GM19328 (cell line): ENCODE data around the gene MTHFD2.
"Not testable (repeated sequence)": the region's sequence is repeated elsewhere in the genome, so short reads cannot be mapped to it uniquely, and the experiment has no call there.

Experiments used
- ATAC-seq: cut with Tn5 transposase; IDR thresholded peaks from one replicate; pipeline ENCODE4 v1.9.1; 2021; ENCODE audit warnings: mild to moderate bottlenecking, moderate library complexity; ENCODE audit not compliant: unreplicated experiment

Gene MTHFD2

DNA sequence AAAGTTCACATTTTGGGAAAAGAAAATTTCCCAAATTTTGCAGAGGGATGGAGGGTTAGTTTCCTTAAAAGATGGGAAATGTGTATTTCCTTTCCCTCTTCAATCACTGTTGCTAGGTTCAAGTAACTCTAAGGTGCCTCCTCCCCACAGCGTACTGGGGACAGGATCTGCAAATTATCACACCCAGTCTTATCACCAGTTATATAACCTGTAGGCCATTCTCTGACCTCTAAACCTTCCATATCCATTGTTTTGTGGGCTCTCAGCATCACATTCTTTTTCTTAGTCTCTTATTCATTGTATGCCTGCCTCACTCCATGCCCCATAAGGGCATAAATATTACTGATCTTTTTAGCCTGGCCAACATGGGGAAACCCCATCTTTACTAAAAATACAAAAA, 3.6 kb upstream of the MTHFD2 start:
- ATAC-seq: no peak

DNA sequence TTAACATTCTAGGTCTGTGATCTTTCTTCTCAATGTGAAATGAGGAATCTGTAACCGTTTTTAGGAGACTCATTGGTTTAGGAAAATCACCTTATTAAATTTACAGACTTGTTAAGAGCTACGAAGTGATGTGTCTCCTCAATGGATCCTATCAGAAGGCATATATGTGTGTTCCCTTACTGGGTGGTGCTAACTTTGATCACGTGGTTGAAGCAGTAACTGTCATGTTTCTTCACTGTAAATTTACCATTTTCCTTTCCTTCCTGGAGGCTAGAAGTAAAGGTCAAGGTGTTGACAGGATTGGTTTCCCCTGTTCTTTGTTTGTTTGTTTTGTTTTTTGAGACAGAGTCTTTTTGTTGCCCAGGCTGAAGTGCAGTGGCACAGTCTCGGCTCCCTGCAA, 1.4 kb upstream of the MTHFD2 start:
- ATAC-seq: no peak

DNA sequence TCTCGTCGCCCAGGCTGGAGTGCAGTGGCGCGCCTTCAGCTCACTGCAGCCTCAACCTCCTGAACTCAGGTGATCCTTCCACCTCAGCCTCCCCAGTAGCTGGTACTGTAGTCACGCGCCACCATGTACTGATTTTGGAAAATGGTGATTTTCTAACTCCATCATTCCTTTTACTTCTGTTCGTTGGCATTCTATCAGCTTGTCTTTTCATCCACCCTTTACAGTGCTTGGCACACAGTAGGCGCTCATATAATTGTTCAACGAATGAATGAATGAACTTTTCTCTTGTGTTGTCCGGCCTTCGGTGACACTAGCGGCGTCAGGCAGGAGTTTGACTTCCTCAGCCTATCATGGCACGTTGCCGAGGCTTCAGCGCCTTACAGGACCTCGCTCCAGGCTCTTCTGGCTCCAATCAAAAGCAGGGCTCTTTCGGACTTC, 373 bp upstream of the MTHFD2 start:
- ATAC-seq: no peak

DNA sequence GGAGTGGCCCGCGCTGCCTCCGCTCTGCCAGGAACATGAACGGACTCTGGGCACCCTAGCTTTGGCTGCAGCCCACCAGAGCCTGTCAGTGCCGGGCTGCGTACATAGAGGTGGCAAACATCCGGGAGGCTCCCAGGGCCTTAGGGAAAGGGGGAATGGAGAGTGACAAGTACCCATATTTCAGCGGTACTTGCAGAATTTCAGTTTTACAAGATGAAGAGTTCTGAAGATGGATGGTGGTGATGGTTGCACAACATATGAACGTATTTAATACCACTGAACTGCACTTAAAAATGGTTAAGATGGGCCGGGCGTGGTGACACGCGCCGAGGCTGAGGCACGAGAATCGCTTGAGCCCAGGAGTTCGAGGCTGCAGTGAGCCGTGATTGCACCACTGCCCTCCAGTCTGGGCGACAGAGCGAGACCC, 873 bp downstream of the MTHFD2 start:
- no peak for ATAC-seq

DNA sequence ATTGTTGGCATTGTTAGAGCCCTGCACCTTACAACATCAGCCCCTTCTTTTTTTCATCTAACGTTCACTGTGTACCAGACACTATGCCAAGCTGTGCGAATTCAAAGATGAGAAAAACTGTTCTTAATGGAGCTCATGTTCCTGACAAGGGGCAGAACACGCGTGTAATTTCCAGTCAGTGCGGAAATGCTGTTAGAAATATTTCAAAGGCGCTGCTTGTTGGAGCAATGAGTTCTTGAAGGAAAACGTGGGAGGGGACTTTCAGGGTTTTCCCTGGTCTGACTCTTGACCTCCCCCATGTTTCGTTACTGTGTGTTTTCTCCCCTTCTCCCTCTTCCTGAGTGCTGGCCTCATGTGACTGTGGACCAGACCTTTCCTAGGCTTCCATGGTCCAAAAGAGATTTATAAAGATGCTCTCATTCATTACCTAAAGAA, 1.5 kb downstream of the MTHFD2 start:
- no peak for ATAC-seq

DNA sequence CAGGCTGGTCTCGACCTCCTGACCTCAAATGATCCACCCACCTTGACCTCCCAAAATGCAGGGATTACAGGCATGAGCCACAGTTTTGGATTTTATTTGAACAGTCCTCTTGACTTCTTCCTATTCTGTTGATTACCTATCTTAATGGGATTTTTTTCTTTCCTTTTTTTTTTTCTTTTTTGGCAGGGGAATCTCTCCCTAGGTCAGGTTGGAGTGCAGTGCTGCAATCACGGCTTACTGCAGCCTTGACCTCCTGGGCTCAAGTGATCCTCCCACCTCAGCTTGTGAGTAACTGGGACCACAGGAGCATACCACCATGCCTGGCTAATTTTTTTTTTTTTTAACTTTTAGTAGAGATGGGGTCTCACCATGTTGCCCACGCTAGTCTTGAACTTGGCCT, 2.8 kb downstream of the MTHFD2 start:
- no peak for ATAC-seq

DNA sequence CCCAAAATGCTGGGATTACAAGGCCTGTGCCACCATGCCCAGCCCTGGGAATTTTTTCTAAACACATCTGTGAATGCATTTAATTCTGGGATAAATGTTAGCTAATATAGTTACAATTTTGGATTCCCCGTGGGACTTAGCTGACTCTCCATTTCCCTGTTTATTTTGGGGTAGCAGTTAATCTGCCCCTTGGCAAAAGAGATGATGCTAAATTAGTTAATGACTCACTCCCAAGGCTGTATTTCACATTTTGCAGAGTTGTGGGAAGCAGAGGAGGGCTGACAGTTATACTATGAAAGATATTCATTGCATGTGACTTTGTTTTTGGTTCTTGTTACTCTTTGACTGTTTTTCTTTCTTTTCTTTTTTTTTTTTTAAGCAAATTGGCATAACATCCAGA, 3.2 kb downstream of the MTHFD2 start:
- ATAC-seq: no peak

DNA sequence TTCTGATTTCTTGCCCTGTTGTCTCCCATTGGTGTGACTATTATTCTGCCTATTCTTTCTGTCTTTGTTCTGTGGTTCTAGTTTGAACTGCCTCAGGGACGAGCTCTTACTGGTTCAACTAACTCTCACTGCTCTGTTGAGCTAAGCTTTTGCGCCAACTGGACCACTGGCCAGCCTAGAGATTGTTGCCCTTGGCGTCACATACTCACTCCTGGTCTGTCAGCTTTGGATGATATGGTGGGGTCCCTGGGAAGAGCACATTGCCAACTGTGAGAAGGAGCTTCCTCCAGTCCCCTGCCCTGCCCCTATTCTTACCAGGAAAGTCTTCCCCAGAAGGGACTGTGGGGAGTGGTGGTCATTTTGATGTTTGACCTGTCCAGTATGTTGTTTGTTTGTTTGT, 6.0 kb downstream of the MTHFD2 start:
- ATAC-seq: no peak

DNA sequence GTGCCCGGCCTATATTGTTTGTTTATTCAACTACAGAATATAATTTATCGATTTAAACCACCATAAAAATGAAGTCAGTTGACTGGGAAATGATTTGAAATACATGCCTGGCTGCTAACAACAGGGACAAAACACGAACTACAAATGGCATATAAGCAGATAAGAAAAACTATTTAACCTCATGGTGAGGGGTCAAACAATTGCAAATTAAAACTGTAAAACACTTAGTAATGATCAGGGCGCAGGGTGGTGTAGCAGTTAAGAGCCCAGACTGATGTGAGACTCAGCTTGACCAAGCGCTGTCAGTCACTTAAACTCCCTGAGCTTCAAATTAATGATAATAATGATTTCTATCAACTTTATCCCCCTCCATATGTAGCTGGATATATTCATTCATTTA, 6.7 kb downstream of the MTHFD2 start:
- ATAC-seq: no peak

DNA sequence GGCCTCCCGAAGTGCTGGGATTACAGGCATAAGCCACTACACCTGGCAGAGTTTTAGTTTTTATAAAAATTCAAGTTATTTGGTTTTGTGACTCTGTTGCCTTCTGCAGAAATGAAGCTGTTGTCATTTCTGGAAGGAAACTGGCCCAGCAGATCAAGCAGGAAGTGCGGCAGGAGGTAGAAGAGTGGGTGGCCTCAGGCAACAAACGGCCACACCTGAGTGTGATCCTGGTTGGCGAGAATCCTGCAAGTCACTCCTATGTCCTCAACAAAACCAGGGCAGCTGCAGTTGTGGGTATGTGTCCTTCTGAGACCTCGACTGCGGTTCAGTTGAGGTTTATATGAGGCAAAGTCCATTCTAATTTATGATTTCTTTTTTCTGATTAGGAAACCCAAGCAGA, 7.2 kb downstream of the MTHFD2 start:
- no peak for ATAC-seq

DNA sequence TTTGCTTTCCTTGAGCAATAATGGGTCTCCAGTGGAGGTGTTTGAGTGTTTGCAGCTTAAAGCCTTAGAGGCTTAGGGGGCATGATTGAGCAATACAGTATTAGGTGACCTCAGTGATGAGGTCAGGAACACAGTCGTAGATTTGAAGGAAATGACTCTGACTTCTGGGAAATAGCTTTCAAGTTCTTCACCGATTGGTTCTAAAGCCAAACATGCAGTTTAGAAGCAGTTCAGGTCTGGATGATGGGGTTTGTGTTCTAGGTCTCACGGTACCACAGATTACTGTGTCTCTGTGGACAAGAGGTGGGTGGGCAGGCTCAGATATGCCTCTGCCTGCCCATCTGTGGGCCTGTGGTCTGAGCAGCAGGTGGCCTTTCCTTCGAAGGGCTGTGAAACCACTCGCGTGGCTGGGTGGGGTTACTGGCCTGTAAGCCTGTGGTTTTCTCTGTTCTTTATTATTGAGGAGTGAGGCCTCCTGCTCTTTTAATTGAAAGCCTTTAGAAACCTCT, 7.8 kb downstream of the MTHFD2 start:
- peak; percentile 56 for ATAC-seq

DNA sequence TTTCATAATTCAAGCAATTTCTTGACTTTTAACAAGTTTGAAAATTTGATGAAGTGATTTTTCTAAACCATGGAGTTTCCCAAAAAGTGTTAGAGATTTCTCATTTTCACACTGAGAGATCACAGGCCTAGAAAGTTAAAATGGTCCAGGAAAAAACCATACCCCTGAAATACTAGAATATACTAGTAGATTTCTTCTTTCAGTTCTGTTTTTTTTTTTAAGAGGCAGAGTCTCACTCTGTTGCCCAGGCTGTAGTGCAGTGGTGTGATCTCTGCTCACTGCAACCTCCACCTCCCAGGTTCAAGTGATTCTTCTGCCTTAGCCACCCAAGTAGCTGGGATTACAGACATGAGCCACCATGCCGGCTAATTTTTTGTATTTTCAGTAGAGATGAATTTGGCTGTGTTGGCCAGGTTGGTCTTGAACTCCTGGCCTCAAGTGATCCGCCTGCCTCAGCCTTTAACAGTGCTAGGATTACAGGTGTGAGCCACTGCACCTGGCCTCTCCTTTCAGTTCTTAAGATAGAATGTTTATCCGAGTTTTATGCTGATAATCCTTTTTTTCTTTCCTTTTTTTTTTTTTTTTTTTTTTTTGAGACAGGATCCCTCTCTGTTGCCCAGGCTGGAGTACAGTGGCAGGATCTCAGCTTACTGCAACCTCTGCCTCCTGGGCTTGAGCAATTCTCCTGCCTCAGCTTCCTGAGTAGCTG, 14.4 kb downstream of the MTHFD2 start:
- ATAC-seq: no peak

DNA sequence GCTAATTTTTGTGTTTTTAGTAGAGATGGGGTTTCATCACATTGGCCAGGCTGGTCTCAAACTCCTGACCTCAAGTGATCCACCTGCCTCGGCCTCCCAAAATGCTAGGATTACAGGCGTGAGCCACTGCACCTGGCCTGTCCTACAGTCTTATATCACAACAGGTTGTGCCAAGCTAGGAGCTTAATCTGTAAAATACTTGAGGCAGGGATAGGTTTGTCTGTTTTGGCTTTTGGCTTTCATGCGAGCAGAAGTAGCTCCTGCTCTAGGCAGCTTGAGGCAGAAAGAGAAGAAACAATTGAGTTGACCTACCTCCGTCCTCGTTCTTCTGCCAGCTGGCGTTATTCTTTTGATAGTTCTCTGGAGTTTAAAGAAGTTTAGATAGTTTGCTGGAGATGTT, 17.4 kb downstream of the MTHFD2 start:
- ATAC-seq: not testable (repeated sequence)

DNA sequence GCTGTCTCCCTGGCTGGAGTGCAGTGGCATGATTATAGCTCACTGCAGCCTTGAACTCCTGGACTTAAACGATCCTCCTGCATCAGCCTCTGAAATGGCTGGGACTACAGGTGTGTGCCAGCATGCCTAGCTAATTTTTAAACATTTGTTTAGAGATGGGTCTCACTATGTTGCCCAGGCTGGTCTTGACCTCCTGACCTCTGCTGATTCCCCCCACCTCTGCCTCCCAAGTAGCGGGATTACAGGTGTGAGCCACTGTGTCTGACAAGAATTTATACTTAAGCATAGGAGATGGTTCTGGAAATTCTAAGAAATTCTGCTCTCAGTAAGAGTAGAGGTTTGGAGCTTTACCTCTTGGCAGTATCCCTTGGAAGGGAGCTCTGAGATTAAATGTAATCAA, 18.2 kb downstream of the MTHFD2 start:
- no peak for ATAC-seq

DNA sequence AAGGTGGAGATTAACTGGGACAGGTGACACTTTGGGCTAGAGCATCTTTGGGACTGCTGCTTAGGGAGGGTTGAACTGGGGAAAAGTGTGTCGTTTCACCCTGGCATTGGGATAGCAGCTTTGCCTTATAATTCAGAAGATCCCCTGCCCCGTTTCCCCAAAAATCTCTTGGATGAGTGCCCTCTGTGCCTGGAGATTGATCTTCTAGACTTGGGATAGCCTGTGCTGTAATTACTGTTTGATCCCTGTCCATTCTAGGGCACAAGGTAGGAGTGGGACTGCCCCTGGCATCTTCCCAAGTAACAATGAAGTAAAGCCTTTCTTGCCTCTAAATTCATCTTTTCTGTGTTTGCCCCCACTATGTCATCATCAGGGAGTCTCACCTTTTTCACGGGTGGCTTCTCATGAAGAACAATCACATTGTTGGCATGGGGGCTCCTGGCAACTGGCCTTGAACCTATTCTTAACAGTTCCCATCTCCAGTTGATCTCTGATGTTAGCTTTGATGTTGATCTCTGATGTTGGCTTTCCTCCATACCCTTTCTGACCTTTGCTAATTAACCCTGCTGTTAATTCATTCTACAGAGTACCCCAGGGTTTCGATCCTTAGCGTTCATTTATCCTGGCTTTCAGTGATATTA, 21.6 kb downstream of the MTHFD2 start:
- ATAC-seq: no peak

DNA sequence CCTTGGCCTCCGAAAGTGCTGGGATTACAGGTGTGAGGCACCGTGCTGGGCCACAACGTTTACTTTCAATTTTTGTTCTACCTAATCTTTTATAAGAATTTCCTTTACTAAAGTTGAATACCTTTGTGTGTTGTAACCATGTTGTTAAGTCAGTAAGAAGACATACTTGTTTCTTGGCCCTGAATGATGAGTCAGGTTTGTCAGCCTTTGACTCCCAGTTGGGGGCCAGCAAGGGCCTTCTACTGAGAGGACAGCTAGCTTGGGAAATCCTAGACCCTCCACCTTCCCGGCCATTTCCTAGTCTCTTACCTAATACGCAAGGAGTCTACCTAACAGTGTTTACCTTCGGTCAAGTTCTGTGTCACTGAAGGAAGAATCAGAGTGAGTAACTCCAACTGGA, 22.7 kb downstream of the MTHFD2 start:
- ATAC-seq: no peak

DNA sequence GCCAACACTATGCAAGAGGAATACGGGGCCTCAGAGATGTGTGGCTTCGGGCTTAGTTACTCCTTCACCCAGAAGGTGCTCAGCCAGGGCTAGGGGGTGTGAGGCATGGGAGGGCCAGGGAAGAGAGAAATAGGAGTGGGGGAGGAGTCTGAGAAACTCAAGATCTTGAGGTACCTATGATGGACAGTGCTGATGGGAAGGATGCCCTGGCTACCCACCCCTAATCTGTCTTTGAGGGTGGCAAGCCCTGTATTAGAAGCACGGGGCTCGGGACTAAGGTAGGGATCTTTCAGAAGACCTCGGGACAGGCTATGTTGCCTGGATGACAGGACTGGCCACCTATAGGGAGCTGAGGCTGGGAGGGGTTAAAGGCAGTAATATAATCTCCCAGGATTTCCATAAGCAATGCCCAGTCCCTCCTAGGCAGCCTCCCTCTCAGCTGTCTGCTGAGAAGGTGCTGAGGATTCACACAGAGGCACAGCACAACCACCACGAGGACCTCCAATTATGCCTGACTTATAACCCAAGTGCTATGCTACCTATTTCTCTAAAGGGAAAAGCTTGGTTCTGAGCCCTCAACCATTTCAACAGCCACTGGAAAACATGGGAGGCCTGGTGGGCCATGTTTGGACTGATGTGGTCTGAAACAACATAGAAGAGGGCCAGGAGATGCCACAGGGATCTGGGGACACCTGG, 23.3 kb downstream of the MTHFD2 start:
- ATAC-seq: no peak

DNA sequence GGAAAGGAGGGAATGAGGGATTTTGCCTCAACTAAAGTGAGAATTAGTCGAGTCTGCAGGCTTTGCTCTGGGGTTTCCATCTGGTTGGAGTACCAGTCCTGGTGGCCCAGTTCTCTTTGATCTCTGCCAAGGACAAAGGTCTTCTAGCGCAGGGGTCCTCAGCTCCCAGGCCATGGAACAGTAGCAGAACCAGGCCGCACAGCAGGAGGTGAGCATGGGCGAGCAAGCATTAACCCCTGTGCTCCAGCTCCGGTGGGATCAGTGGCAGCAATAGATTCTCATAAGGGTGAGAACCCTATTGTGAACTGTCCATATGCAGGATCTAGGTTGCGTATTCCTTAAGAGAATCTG, 23.9 kb downstream of the MTHFD2 start:
- no peak for ATAC-seq

DNA sequence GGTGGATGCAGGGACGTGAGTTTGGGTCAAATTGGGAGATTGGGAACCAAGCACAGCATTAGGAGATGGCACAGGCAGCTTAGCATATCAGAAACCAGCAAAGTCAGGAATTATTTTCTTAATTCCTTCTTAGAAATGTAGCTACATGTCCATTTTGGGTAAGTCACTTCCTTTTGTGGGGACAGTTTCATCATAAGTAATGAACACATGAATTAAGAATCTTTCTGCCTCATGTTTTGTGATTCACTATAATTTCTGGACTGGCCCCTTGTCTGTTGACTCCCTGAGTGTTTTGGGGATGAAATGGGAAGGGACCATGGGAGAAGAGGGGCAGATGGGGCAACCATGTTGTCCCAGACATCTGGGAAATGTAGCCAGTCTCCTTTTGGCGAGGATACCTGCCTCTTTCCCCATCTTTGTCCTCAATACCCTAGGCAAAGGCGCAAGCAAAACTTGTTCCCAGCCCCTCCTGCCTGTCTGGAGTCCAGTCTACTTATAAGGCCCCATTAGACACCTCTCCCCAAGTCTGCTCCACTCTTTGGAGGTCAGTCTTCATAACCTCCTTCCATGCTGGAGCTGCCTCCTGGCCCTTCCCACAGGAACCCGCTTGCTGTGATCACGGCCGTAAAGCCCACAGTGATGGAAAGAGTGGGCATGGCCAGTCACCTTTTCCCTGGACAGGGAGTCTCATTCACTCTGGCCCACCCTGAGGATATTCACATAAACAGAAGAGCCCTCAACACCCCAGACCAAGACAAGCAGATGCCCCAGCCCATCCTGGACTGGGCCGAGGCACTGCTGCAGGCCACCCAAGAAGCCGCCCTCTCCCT, 25.7 kb downstream of the MTHFD2 start:
- ATAC-seq: no peak

DNA sequence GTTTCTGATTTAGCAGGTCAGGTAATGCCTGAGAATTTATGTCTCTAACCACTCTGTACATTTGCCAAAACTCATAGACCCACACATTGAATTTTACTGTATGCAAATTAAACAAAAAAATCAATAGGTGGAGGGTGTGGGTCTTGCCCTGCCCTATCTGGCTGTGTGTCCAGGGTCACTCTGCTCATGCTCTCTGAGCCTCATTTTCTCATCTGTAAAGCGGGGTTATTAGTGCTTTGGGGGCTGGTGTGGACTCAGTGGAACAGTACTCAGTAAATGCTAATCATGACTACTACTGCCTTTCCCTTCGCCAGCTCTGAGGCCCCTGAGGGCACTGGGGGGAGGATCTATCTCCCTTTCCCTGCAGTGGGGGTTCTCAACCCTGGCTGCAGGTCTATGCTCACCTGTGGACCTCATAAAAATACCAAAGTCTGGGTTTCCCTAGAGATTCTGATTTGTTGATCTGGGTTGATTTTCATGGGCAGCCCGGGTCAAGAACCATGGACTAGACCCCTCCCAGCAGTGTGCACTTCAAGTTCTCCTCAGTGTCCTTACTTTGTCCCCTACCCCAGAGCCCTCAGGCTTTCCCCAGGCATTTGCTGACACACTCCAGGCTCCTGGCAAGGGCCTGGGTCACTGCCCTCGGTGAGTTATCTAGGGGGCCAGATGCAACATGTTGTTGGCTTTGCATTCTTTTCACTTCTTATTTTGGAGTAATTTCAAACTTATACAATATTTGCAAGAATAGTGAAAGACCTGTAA, 27.5 kb downstream of the MTHFD2 start:
- ATAC-seq: no peak
